ENCODE data around the gene HAUS7.

DNA sequence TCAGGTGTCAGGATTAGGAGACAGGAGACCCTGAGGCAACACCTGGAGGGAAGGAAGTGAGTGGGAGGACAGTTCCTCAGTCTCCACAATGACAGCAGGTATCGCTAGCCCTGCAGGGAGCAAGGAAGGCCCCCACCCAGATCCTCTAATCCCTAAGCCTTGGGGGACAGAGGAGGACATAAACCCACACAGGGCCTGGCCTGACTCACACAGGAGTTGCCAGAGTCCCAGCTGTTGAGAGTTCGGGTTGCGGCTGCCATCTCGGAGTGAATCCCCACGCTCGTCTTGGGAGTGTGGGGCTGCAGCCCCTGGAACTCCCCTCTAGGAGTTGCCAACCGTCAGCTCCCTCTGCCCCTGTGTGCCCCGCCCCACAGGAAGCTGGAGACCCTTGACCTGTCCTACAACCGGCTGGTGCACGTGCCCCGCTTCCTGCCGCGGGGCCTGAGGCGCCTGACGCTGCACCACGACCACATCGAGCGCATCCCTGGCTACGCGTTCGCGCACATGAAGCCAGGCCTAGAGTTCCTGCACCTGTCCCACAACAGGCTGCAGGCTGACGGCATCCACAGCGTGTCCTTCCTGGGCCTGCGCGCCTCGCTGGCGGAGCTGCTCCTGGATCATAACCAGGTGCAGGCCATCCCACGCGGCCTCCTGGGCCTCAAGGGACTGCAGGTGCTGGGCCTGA, 15.2 kb upstream of the HAUS7 start:
- TF ChIP-seq, protein P1, sequence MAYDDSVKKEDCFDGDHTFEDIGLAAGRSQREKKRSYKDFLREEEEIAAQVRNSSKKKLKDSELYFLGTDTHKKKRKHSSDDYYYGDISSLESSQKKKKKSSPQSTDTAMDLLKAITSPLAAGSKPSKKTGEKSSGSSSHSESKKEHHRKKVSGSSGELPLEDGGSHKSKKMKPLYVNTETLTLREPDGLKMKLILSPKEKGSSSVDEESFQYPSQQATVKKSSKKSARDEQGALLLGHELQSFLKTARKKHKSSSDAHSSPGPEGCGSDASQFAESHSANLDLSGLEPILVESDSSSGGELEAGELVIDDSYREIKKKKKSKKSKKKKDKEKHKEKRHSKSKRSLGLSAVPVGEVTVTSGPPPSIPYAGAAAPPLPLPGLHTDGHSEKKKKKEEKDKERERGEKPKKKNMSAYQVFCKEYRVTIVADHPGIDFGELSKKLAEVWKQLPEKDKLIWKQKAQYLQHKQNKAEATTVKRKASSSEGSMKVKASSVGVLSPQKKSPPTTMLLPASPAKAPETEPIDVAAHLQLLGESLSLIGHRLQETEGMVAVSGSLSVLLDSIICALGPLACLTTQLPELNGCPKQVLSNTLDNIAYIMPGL (CRISPR knock-in tag; IDR thresholded peaks at IDR 0.05) = no peak
- no peak for TF ChIP-seq ETV6 (CRISPR knock-in tag; IDR thresholded peaks at IDR 0.05)

Data from WTC11 (cell line).